ENCODE data around the gene LTA. TPM values are rescaled to one million over a fixed set of nuclear protein-coding genes. Genes with fewer than 3 reads are reported as not detected.
A peak's percentile ranks its signal among the peaks of the same experiment; 100 is the strongest.

Gene LTA
- total and polyA plus RNA-seq, 12 donors, result 0.06 to 0.86 (median 0.29) TPM; not detected in 8

DNA sequence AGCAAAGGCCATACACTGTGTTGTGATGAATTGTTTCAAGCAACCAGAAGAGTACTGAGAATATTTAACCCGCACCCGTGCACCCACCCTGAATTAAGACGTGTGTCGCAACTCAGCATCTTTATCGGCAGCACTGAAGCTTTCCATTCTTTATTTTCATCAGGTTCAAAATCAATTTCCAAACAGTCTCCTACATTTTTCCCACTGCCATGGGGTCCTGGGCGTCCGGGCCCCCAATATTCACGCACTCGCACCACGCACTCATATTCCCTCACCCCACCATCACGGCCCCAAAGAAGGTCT lies 8.3 kb downstream of the LTA start:
- H3K9me3 ChIP-seq, result no peaks in the 10 kb centered on the region
- no peaks in the 10 kb centered on the region for H3K27me3 ChIP-seq
- intact Hi-C loops (cut with DNase I), result loop anchor here in 6 of 10 donors (2.0 to 5.0 kb wide), 5 partner anchors 16 to 34 kb away; partner anchors contain the start of genes ATP6V1G2 (in 5 of the 6) and NFKBIL1 (in 5 of the 6)
- DNase-seq, result no peak
- TF ChIP-seq, protein P1, sequence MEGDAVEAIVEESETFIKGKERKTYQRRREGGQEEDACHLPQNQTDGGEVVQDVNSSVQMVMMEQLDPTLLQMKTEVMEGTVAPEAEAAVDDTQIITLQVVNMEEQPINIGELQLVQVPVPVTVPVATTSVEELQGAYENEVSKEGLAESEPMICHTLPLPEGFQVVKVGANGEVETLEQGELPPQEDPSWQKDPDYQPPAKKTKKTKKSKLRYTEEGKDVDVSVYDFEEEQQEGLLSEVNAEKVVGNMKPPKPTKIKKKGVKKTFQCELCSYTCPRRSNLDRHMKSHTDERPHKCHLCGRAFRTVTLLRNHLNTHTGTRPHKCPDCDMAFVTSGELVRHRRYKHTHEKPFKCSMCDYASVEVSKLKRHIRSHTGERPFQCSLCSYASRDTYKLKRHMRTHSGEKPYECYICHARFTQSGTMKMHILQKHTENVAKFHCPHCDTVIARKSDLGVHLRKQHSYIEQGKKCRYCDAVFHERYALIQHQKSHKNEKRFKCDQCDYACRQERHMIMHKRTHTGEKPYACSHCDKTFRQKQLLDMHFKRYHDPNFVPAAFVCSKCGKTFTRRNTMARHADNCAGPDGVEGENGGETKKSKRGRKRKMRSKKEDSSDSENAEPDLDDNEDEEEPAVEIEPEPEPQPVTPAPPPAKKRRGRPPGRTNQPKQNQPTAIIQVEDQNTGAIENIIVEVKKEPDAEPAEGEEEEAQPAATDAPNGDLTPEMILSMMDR (IDR thresholded peaks at IDR 0.05), result no peak
- H3K27ac ChIP-seq, result peak overlapping the region in 9 of 10 donors; percentile 63 to 94 (median 86)
- 30 to 44% methylated on average over 11 of the region's 11 CpGs for WGBS, 2 donors
- peak overlapping the region in 9 of 10 donors; percentile 73 to 97 (median 84) for H3K4me3 ChIP-seq
- no peak for ATAC-seq
- H3K36me3 ChIP-seq, result peaks cover 0 to 19% (median 0%) of the 10 kb centered on the region in 9 donors
- peaks cover 0 to 77% (median 17%) of the 10 kb centered on the region in 9 donors for H3K4me1 ChIP-seq

DNA sequence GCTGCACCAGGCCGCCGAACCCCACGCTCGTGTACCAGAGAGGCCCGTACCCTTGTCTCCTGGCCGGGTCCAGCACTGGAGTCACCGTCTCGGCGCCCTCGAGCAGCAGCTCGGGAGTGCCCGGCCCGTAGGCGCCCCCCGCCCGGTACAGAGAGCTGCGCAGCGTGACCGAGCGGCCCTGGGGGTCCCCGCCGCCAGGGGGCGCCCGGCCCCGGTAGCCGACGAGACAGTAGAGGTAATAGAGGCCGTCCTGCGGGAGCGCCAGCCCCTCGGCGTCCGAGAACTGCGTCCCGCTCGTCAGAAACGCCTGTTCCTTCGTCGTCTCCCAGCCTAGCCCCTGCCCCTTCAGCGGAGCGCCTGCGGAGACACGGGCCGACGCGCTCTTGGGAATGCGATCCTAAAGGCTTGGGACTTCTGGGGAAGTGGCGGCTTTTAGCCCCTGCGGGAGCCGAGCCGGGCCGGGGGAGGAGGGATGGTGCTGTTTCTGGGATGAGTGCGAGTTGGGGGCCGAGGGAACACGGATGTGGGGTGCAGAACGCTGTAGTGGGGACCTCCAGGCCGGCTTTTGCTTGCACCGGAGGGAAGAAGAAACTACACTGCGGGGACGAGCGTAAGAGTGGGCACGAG lies 8.8 kb downstream of the LTA start:
- DNase-seq (peak; percentile 89 to 93), ATAC-seq (peak; percentile 97 to 99 (median 98))
- Histone ChIP-seq H3K27ac (peak overlapping the region; percentile 41 to 94 (median 86)), H3K36me3 (peaks cover 0 to 19% (median 0%) of the 10 kb centered on the region in 9 donors), H3K9me3 (no peaks in the 10 kb centered on the region), H3K4me3 (peak overlapping the region; percentile 36 to 97 (median 82)), H3K4me1 (peaks cover 0 to 82% (median 16%) of the 10 kb centered on the region in 9 donors), H3K27me3 (no peaks in the 10 kb centered on the region)
- TF ChIP-seq, protein P1 (IDR thresholded peaks at IDR 0.05), result peak; percentile 96 to 100 (median 99)
- intact Hi-C loops (cut with DNase I), result loop anchor here in 6 of 10 donors (1.0 to 5.0 kb wide), 6 partner anchors 16 to 34 kb away; partner anchors contain the start of genes ATP6V1G2 (in 5 of the 6) and NFKBIL1 (in 5 of the 6)
- WGBS, 2 donors, result 0 to 1% methylated on average over 57 to 62 of the region's 62 CpGs

DNA sequence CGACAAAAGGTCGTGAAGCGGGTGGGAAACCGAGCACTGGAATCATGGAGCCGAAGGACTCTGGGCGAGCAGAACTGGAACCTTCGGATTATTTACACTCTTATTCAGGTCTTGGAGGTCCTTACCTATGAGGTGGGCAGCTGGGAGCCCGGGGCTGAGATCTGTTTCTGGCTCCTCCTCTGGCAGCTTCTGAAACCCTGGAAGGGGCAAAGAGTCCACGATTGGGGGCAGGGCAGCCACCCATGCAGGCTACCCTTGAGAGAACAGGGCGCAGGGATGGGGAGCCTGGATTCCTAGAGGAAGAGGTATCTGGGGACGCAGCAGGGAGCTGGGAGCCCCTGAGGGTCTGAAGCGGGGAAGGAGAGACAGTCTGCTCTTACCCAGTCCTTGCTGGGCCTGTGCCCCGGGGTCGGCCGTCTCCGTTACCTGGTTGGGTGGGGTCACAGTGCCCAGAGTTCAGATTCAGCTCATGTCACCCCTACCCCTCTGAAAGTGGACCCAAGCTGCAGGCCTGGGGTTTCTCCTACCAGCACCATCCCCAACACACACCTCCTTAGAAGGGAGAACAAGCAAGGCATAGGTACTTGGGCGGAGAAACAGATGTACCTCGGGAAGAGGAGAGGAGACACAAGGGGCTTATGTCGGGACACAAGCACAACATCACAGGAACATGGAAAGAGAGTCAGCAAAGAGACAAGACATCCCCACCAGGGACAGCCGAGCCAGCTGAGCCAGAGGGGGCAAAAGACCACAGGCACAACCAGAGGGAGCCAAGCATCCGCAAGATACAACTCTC lies 9.5 kb downstream of the LTA start:
- intact Hi-C loops (cut with DNase I), result loop anchor here in 6 of 10 donors (1.0 to 5.0 kb wide), 6 partner anchors 15 to 35 kb away; partner anchors contain the start of genes ATP6V1G2 (in 5 of the 6) and NFKBIL1 (in 5 of the 6)
- no peak for DNase-seq
- H3K27me3 ChIP-seq, result no peaks in the 10 kb centered on the region
- no peaks in the 10 kb centered on the region for H3K9me3 ChIP-seq
- peaks cover 0 to 19% (median 0%) of the 10 kb centered on the region in 9 donors for H3K36me3 ChIP-seq
- H3K4me1 ChIP-seq, result peaks cover 0 to 83% (median 13%) of the 10 kb centered on the region in 9 donors
- WGBS, 2 donors, result 24% methylated on average over 21 of the region's 21 CpGs
- peak in 7 of 8 donors; percentile 23 to 75 (median 54) for ATAC-seq
- TF ChIP-seq, protein P1 (IDR thresholded peaks at IDR 0.05), result no peak
- peak overlapping the region; percentile 36 to 97 (median 82) for H3K4me3 ChIP-seq
- peak overlapping the region; percentile 41 to 94 (median 86) for H3K27ac ChIP-seq

DNA sequence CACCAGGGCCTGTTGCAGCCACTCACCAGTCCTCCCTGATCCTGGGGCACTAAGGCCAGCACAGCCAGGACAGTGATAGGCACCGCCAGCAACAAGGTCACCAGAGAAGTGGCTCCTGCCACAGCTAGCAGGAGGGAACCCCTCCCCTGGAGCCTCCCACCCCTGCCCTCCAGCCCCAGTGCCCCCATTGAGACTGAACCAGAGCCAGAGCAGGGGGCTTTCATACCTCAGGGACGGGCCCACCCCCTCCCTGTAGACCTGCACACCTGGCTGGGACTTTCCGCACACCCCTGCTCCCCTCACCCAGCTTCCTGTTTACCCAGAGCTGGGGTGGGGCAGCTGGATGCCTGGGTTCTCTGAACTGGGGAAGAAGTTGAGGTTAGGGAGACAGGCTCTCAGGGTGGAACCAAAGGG lies 10.1 kb downstream of the LTA start, which contains the start of gene LTB:
Gene LTB (minus strand): TSS at position 195 of the 414 bp plus-strand sequence. CDS start 7 bp downstream, at position 188.
- ATAC-seq, result no peak
- Histone ChIP-seq H3K9me3 (no peaks in the 10 kb centered on the region), H3K4me1 (peaks cover 0 to 83% (median 13%) of the 10 kb centered on the region in 9 donors), H3K36me3 (peaks cover 0 to 16% (median 0%) of the 10 kb centered on the region in 9 donors), H3K27me3 (peaks cover 0 to 3% (median 0%) of the 10 kb centered on the region in 7 donors), H3K4me3 (peak within 1 kb of the TSS; percentile 36 to 97 (median 82)), H3K27ac (peak within 1 kb of the TSS; percentile 41 to 94 (median 86))
- TF ChIP-seq, protein P1 (IDR thresholded peaks at IDR 0.05), result no peak
- 70% methylated on average over 3 of the region's 3 CpGs for WGBS, 2 donors
- no peak for DNase-seq
- intact Hi-C loops (cut with DNase I), result loop anchor here in 4 of 10 donors (5.0 kb wide), 1 partner anchor 35 kb away; the partner anchor contains the start of genes ATP6V1G2 (in 4 of the 4) and NFKBIL1 (in 4 of the 4)
